ENCODE data around the gene SCAMP3. TPM values are rescaled to one million over a fixed set of nuclear protein-coding genes. Genes with fewer than 3 reads are reported as not detected.

The SCAMP3 gene
- 10 to 100 TPM; 39.0 to 66.1 (median 44.8) TPM for total RNA-seq

GRCh38 chr1:155261852-155262673 lies at the start of gene SCAMP3:
Gene SCAMP3, minus strand, starts transcription at chr1:155262360. Its CDS starts 209 bp downstream, at chr1:155262151.
- TF ChIP-seq CTCF (IDR thresholded peaks at IDR 0.05; ENCODE audit: low read depth), result no peak

GRCh38 chr1:155309423-155310021 lies 47.4 kb upstream of the SCAMP3 start:
- no peak for TF ChIP-seq CTCF (IDR thresholded peaks at IDR 0.05; ENCODE audit: low read depth)

- no peak for TF ChIP-seq CTCF (IDR thresholded peaks at IDR 0.05; ENCODE audit: low read depth)
Measured at GRCh38 chr1:155308493-155309422, 46.6 kb upstream of the SCAMP3 start, which contains the start of gene FDPS. Gene FDPS, plus strand, starts transcription at chr1:155308866. Its CDS starts 924 bp downstream, at chr1:155309790.

- no peak for TF ChIP-seq CTCF (IDR thresholded peaks at IDR 0.05; ENCODE audit: low read depth)
Measured at GRCh38 chr1:155307247-155307740, 45.1 kb upstream of the SCAMP3 start.

GRCh38 chr1:155305881-155306391 lies 43.8 kb upstream of the SCAMP3 start:
- TF ChIP-seq CTCF (IDR thresholded peaks at IDR 0.05; ENCODE audit: low read depth), result no peak

GRCh38 chr1:155304558-155305063 lies 42.5 kb upstream of the SCAMP3 start:
- TF ChIP-seq CTCF (IDR thresholded peaks at IDR 0.05; ENCODE audit: low read depth), result no peak

Measured in subcutaneous adipose tissue (tissue), 4 donors.